Heart right ventricle (tissue), 16 donors: ENCODE measurements around the gene KRT76. TPM values are rescaled to one million over a fixed set of nuclear protein-coding genes. Genes with fewer than 3 reads are reported as not detected.

ENCODE experiments used
- ATAC-seq, 8 donors: fragments of 200-7000 bp; cut with Tn5 transposase; one replicate each; pipeline ENCODE4 v1.9.1; 2020; ENCODE audit warnings: mild to moderate bottlenecking in 8 of 8, moderate library complexity in 8 of 8, moderate number of reproducible peaks in 1 of 8
- DNase-seq, 2 donors: peaks; one replicate each; pipeline ENCODE4 v3.0.0-alpha.2; 2020
- H3K27ac ChIP-seq, 10 donors: fragments of 200-600 bp; sonication (generic) in 2 of 10; one replicate each; pipeline versions ENCODE4 v1.5.0 to v1.8.0; 2020 to 2022; ENCODE audit warnings: mild to moderate bottlenecking in 3 of 10
- H3K27me3 ChIP-seq, 7 donors: fragments of 200-600 bp; one replicate each; pipeline ENCODE4 v1.8.0; 2021 to 2022; ENCODE audit warnings: mild to moderate bottlenecking in 2 of 7
- H3K36me3 ChIP-seq, 9 donors: fragments of 200-600 bp; sonication (generic) in 1 of 9; one replicate each; pipeline versions ENCODE4 v1.5.0 to v1.8.0; 2020 to 2022; ENCODE audit warnings: mild to moderate bottlenecking in 2 of 9
- H3K4me1 ChIP-seq, 9 donors: fragments of 200-600 bp; sonication (generic) in 1 of 9; one replicate each; pipeline versions ENCODE4 v1.5.0 to v1.8.0; 2020 to 2022; ENCODE audit warnings: mild to moderate bottlenecking in 4 of 9
- H3K4me3 ChIP-seq, 10 donors: fragments of 200-600 bp; sonication (generic) in 2 of 10; one replicate each; pipeline versions ENCODE4 v1.5.0 to v1.8.0; 2020 to 2022; ENCODE audit warnings: mild to moderate bottlenecking in 7 of 10, moderate library complexity in 2 of 10
- H3K9me3 ChIP-seq, 11 donors: fragments of 200-600 bp in 10 of 11; sonication (generic) in 2 of 11; one replicate each; pipeline versions ENCODE4 v1.5.0 to v1.8.0; 2013 to 2022; ENCODE audit warnings: mild to moderate bottlenecking in 2 of 11, control low read depth in 1 of 11, moderate library complexity in 1 of 11
- WGBS, 2 donors: extraction: QIAGEN DNeasy Blood & Tissue Kit; methylation state at CpG; one replicate each; pipeline ENCODE4 v1.1.7; 2013; ENCODE audit warnings: inconsistent platforms in 1 of 2; 5-methylcytosine and 5-hydroxymethylcytosine counted together
- intact Hi-C, 10 donors: fragments of 100-400 bp; cut with DNase I; formaldehyde crosslinking; loops; one replicate each; pipeline versions ENCODE4 v1.11.1 to v1.14.2; 2022
- polyA plus RNA-seq, 2 donors: library from polyadenylated mRNA; stranded (reverse); fragments of 200-250 nt; gene quantifications; one replicate each; pipeline ENCODE4 v1.2.3, GENCODE V29; 2013
- total RNA-seq, 10 donors: library from RNA; stranded (reverse); fragmentation: NEBNext Ultra II Directional in 3 of 10; extraction: Animal tissue kit (Norgen Biotek cat#: 25700) in 3 of 10; gene quantifications; one replicate each; pipeline versions ENCODE4 v1.2.1 to v1.2.4, GENCODE V29; 2021 to 2023
- TF ChIP-seq, protein P1 (sequence below), 9 donors: fragments of 200-600 bp; sonication (generic) in 2 of 9; IDR thresholded peaks; one replicate each; pipeline versions ENCODE4 v1.5.0 to v1.8.0; 2021 to 2022; ENCODE audit warnings: antibody characterized with exemption in 9 of 9, mild to moderate bottlenecking in 5 of 9, moderate library complexity in 1 of 9
- donor health status: Arrhythmogenic right ventricular cardiomyopathy.
- donor health status: ischemic (EF 13 %, LVEDD 7.1; RV severe dilation, severe dysfunction).
- donor health status: healthy with polysubstance abuse.
- donor health status: DM: no; HTN: yes; CAD: no.
- donor health status: DM: no; HTN: no; CAD: no.
- donor health status: ischemic (EF 25% LVEDD 6.9; RV normal size, moderate dysfunction).
- donor health status: ischemic (EF 25% LVEDD 5.7; RV mildly dilated, moderate dysfunction).
- donor health status: healthy.
- donor health status: DM: yes; HTN: yes; CAD: no.
- donor health status: Ischemic cardiomyopathy.
- donor health status: ischemic (EF 35%, LVEDD 5.7; RV mildly dilated, moderate dysfunction).
- donor health status: nonischemic (EF 11% LVEDD 7.7; RV severe dilation, severe dysfunction).
- donor health status: DM: yes; HTN: yes; CAD: no.
- donor health status: PGD.
- donor health status: ischemic (EF 29% LVEDD 5.4; RV normal size, mild dysfunction).
- donor health status: nonischemic (EF 23%, LVEDD 6.1; RV moderate dilation, normal function).

Gene KRT76
- total and polyA plus RNA-seq, 12 donors = not detected

DNA sequence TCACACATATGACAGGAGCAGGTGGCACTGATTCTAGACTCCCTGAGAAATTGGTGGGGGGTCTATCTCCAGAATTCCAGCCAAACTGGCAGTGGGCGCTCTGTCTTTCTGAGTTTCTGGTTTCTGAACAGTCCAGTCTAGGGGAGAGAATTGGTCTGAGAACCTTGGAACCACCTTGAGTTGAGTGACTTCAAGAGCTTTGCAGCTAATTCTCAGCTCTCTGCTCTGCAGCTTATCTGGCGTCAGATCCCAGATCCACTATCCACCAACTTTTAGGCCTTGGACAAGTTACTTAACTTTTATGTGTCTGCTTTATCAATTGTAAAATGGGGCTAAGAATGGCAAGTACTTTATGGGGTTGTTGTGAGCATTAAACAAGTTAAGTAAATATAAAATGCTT is 1.7 kb upstream of the KRT76 start:
- WGBS, 2 donors = 93% methylated on average over 2 of the region's 2 CpGs
- intact Hi-C loops = no loop called here
- Histone ChIP-seq H3K36me3 (no peaks in the 10 kb centered on the region), H3K4me3 (no peak overlapping the region), H3K27me3 (peaks cover 0 to 68% (median 23%) of the 10 kb centered on the region in 7 donors), H3K4me1 (no peaks in the 10 kb centered on the region), H3K9me3 (no peaks in the 10 kb centered on the region), H3K27ac (no peak overlapping the region)
- TF ChIP-seq, protein P1, sequence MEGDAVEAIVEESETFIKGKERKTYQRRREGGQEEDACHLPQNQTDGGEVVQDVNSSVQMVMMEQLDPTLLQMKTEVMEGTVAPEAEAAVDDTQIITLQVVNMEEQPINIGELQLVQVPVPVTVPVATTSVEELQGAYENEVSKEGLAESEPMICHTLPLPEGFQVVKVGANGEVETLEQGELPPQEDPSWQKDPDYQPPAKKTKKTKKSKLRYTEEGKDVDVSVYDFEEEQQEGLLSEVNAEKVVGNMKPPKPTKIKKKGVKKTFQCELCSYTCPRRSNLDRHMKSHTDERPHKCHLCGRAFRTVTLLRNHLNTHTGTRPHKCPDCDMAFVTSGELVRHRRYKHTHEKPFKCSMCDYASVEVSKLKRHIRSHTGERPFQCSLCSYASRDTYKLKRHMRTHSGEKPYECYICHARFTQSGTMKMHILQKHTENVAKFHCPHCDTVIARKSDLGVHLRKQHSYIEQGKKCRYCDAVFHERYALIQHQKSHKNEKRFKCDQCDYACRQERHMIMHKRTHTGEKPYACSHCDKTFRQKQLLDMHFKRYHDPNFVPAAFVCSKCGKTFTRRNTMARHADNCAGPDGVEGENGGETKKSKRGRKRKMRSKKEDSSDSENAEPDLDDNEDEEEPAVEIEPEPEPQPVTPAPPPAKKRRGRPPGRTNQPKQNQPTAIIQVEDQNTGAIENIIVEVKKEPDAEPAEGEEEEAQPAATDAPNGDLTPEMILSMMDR (IDR thresholded peaks at IDR 0.05) = no peak
- ATAC-seq = no peak
- no peak for DNase-seq

DNA sequence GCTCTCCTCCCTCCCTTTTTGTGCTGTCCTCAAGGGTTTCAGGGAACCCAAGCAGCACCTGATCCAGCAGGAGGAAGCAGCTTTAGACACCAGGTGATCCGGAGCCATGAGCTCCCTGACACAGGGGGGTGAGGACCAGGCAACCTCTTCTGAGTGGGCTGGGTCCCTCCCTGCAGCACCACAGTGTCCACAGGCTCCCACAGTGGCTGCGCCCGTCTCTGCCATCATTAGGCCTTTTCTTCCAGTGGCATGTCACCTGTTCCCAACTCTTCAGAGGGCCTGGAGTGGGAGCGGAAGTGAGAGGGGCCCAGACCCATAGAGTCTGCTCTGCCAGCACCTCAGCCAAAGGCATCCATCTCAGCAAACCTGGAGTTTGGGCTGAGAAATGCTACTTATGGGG is 421 bp upstream of the KRT76 start:
- intact Hi-C loops = no loop called here
- DNase-seq (no peak), ATAC-seq (no peak)
- H3K4me1 ChIP-seq = no peaks in the 10 kb centered on the region
- no peaks in the 10 kb centered on the region for H3K36me3 ChIP-seq
- no peak overlapping the region for H3K27ac ChIP-seq
- peaks cover 0 to 67% (median 19%) of the 10 kb centered on the region in 7 donors for H3K27me3 ChIP-seq
- H3K9me3 ChIP-seq = no peaks in the 10 kb centered on the region
- 91 to 97% methylated on average over 4 of the region's 4 CpGs for WGBS, 2 donors
- TF ChIP-seq, protein P1 (IDR thresholded peaks at IDR 0.05) = no peak
- no peak overlapping the region for H3K4me3 ChIP-seq

DNA sequence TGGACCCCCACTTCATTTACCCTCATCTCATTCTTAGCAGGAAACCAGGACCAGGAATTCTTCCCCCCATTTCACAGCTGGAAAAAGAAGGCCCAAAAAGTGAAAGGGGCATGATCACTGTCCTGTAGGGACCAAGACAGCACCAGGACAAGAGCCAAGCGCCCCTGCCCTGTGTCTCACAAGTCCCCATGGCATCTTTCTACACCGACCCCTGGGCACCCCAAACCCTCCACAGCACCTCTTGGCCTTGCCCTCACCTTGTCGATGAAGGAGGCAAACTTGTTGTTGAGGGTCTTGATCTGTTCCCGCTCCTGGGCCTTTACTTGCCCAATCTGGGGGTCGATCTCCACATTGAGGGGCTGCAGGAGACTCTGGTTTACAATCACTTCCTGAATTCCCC is 710 bp downstream of the KRT76 start:
- no peak overlapping the region for H3K27ac ChIP-seq
- TF ChIP-seq, protein P1 (IDR thresholded peaks at IDR 0.05) = no peak
- intact Hi-C loops = no loop called here
- peaks cover 0 to 67% (median 12%) of the 10 kb centered on the region in 7 donors for H3K27me3 ChIP-seq
- no peak overlapping the region for H3K4me3 ChIP-seq
- no peaks in the 10 kb centered on the region for H3K36me3 ChIP-seq
- ATAC-seq (no peak), DNase-seq (no peak)
- no peaks in the 10 kb centered on the region for H3K4me1 ChIP-seq
- 78 to 87% methylated on average over 5 of the region's 5 CpGs for WGBS, 2 donors
- no peaks in the 10 kb centered on the region for H3K9me3 ChIP-seq

DNA sequence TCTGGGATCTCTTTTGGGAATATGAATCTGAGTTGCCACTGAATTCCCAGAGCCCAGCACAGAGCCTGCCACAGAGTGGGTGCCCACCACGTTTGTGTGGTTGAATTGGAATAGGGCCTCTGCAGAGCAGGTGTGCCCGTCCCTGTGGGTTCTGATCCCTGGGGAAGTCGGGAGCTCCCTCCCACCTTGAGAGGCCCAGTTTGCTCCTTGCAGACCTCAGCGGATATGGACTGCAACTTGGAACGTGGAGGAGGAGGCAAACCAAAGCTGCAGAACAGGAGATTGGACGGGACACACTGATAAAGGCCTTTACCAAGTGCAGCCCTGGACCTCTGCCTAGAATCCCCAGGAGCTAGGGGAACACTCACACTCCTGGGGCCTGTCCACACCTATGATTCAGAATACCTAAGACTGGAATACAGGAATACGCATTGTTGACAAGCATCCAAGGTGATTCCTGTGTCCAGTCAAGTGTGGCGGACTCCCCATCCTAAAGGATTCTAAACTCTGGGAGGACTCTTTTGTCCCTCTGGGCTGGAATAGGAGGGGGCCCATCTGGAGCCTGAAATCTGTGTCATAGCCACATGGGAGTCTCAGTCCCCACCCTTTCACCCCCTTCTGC is 2.4 kb downstream of the KRT76 start:
- 55 to 56% methylated on average over 8 of the region's 8 CpGs for WGBS, 2 donors
- DNase-seq = no peak
- Histone ChIP-seq H3K4me1 (no peaks in the 10 kb centered on the region), H3K27ac (no peak overlapping the region), H3K36me3 (no peaks in the 10 kb centered on the region), H3K4me3 (no peak overlapping the region), H3K27me3 (peaks cover 0 to 60% (median 20%) of the 10 kb centered on the region in 7 donors), H3K9me3 (no peaks in the 10 kb centered on the region)
- TF ChIP-seq, protein P1 (IDR thresholded peaks at IDR 0.05) = no peak
- intact Hi-C loops = no loop called here
- peak in 1 of 8 donors; percentile 45 for ATAC-seq
